ENCODE measurements around the gene KIF5A. TPM values are rescaled to one million over a fixed set of nuclear protein-coding genes. Genes with fewer than 3 reads are reported as not detected.
"Not testable (repeated sequence)": the region's sequence is repeated elsewhere in the genome, so short reads cannot be mapped to it uniquely, and the experiment has no call there.

The KIF5A gene
- total RNA-seq, 1 donor from 2014 or later = 0.08 TPM

- no peak for DNase-seq
- ATAC-seq (ENCODE audit: poor library complexity) = no peak
- intact Hi-C loops (cut with DNase I) = no loop called here
Measured at GRCh38 chr12:57574795-57575194, 25.0 kb downstream of the KIF5A start.

- intact Hi-C loops (cut with DNase I) = no loop called here
- DNase-seq (no peak), ATAC-seq (ENCODE audit: poor library complexity) (no peak)
Measured at GRCh38 chr12:57575771-57576612, 26.1 kb downstream of the KIF5A start.

GRCh38 chr12:57576613-57577160 is 26.8 kb downstream of the KIF5A start:
- DNase-seq = no peak
- ATAC-seq (ENCODE audit: poor library complexity) = no peak
- intact Hi-C loops (cut with DNase I) = no loop called here

GRCh38 chr12:57577981-57578758 is 28.3 kb downstream of the KIF5A start:
- intact Hi-C loops (cut with DNase I) = no loop called here
- no peak for ATAC-seq (ENCODE audit: poor library complexity)
- no peak for DNase-seq

GRCh38 chr12:57579011-57579410 is 29.2 kb downstream of the KIF5A start:
- no peak for DNase-seq
- intact Hi-C loops (cut with DNase I) = no loop called here
- no peak for ATAC-seq (ENCODE audit: poor library complexity)

- intact Hi-C loops (cut with DNase I) = loop anchor here (2.0 to 5.0 kb wide), 2 partner anchors 45 to 107 kb away; no protein-coding TSS in a partner anchor
- ATAC-seq (ENCODE audit: poor library complexity) (no peak), DNase-seq (no peak)
Measured at GRCh38 chr12:57579677-57580465, 30.0 kb downstream of the KIF5A start.

GRCh38 chr12:57580466-57580795 is 30.6 kb downstream of the KIF5A start:
- intact Hi-C loops (cut with DNase I) = loop anchor here (2.0 to 5.0 kb wide), 2 partner anchors 44 to 107 kb away; no protein-coding TSS in a partner anchor
- ATAC-seq (ENCODE audit: poor library complexity) (no peak), DNase-seq (no peak)

GRCh38 chr12:57581802-57582201 is 32.0 kb downstream of the KIF5A start:
- no peak for DNase-seq
- no peak for ATAC-seq (ENCODE audit: poor library complexity)
- intact Hi-C loops (cut with DNase I) = loop anchor here (2.0 to 5.0 kb wide), 2 partner anchors 43 to 105 kb away; no protein-coding TSS in a partner anchor

GRCh38 chr12:57582440-57582839 is 32.6 kb downstream of the KIF5A start:
- ATAC-seq (ENCODE audit: poor library complexity) = no peak
- DNase-seq = no peak
- intact Hi-C loops (cut with DNase I) = loop anchor here (5.0 kb wide), 1 partner anchor 105 kb away; no protein-coding TSS in a partner anchor

- DNase-seq = no peak
- intact Hi-C loops (cut with DNase I) = loop anchor here (5.0 kb wide), 1 partner anchor 104 kb away; no protein-coding TSS in a partner anchor
- peak; percentile 97 for ATAC-seq (ENCODE audit: poor library complexity)
Measured at GRCh38 chr12:57583008-57583831, 33.4 kb downstream of the KIF5A start.

- intact Hi-C loops (cut with DNase I) = loop anchor here (5.0 kb wide), 1 partner anchor 103 kb away; no protein-coding TSS in a partner anchor
- DNase-seq (no peak), ATAC-seq (ENCODE audit: poor library complexity) (peak; percentile 14)
Measured at GRCh38 chr12:57584050-57584449, 34.2 kb downstream of the KIF5A start.

GRCh38 chr12:57584690-57585089 is 34.8 kb downstream of the KIF5A start:
- intact Hi-C loops (cut with DNase I) = loop anchor here (5.0 kb wide), 1 partner anchor 103 kb away; no protein-coding TSS in a partner anchor
- ATAC-seq (ENCODE audit: poor library complexity) = no peak
- DNase-seq = no peak

GRCh38 chr12:57585156-57585555 is 35.3 kb downstream of the KIF5A start:
- no peak for DNase-seq
- no peak for ATAC-seq (ENCODE audit: poor library complexity)
- intact Hi-C loops (cut with DNase I) = no loop called here

GRCh38 chr12:57586128-57586527 is 36.3 kb downstream of the KIF5A start:
- intact Hi-C loops (cut with DNase I) = no loop called here
- no peak for ATAC-seq (ENCODE audit: poor library complexity)
- no peak for DNase-seq

GRCh38 chr12:57586832-57587429 is 37.1 kb downstream of the KIF5A start:
- no peak for ATAC-seq (ENCODE audit: poor library complexity)
- intact Hi-C loops (cut with DNase I) = no loop called here
- DNase-seq = no peak

GRCh38 chr12:57588951-57589610 is 39.2 kb downstream of the KIF5A start:
- intact Hi-C loops (cut with DNase I); ATAC-seq (ENCODE audit: poor library complexity): not testable (repeated sequence)

GRCh38 chr12:57590479-57590863 is 40.6 kb downstream of the KIF5A start:
- DNase-seq = no peak
- ATAC-seq (ENCODE audit: poor library complexity) = no peak
- intact Hi-C loops (cut with DNase I) = no loop called here

More at GRCh38 chr12:57588951-57589610, 39.2 kb downstream of the KIF5A start:
- not testable (repeated sequence) for DNase-seq
